Stomach (tissue), 9 donors: ENCODE measurements around the gene BBS9. TPM values are rescaled to one million over a fixed set of nuclear protein-coding genes. Genes with fewer than 3 reads are reported as not detected.

Source experiments
- DNase-seq, 2 donors: peaks; one replicate each; pipeline versions ENCODE4 v3.0.0 to v3.0.0-alpha.2; 2013 to 2019
- H3K27ac ChIP-seq, 5 donors: fragments of 200-600 bp in 4 of 5; sonication (generic) in 4 of 5; one replicate each; pipeline ENCODE4 v1.5.1; 2013 to 2019; ENCODE audit warnings: mild to moderate bottlenecking in 1 of 5, moderate library complexity in 1 of 5
- H3K27me3 ChIP-seq, 3 donors: fragments of 200-600 bp; sonication (generic); one replicate each; pipeline ENCODE4 v1.5.1; 2017 to 2019; ENCODE audit warnings: mixed run types in 1 of 3
- H3K36me3 ChIP-seq, 4 donors: fragments of 200-600 bp; sonication (generic); 1 replicate in 3 of 4; 2 replicates in 1 of 4; pipeline ENCODE4 v1.5.1; 2016 to 2019
- H3K4me1 ChIP-seq, 4 donors: fragments of 200-600 bp; sonication (generic); one replicate each; pipeline ENCODE4 v1.5.1; 2016 to 2019
- H3K4me3 ChIP-seq, 4 donors: fragments of 200-600 bp; sonication (generic) in 3 of 4; one replicate each; pipeline ENCODE4 v1.5.1; 2016 to 2019; ENCODE audit warnings: mild to moderate bottlenecking in 1 of 4
- H3K9me3 ChIP-seq, 4 donors: fragments of 200-600 bp; sonication (generic); one replicate each; pipeline ENCODE4 v1.5.1; 2016 to 2019
- CTCF ChIP-seq, 7 experiments: fragments of 450-650 bp in 4 of 7; fragments of 200-600 bp in 3 of 7; sonication (generic) in 3 of 7; IDR thresholded peaks; one replicate each; pipeline ENCODE4 v1.5.1; 2016 to 2019; ENCODE audit warnings: antibody characterized with exemption in 7 of 7, control low read depth in 2 of 7, mild to moderate bottlenecking in 1 of 7
- EP300 ChIP-seq: sonication (generic); formaldehyde crosslinking; IDR thresholded peaks from one replicate; pipeline ENCODE4 v1.6.1; 2017; ENCODE audit warnings: antibody characterized with exemption
- POLR2A ChIP-seq, 4 donors: fragments of 450-650 bp; IDR thresholded peaks; one replicate each; pipeline ENCODE4 v1.6.1; 2016; ENCODE audit warnings: antibody characterized with exemption in 4 of 4, control low read depth in 2 of 4, mild to moderate bottlenecking in 1 of 4, moderate library complexity in 1 of 4
- POLR2AphosphoS5 ChIP-seq, 3 donors: sonication (generic); formaldehyde crosslinking; IDR thresholded peaks; one replicate each; pipeline ENCODE4 v1.6.1; 2016; ENCODE audit warnings: antibody characterized with exemption in 3 of 3
- WGBS, 5 donors: extraction: QIAGEN DNeasy Blood & Tissue Kit in 3 of 5; methylation state at CpG; one replicate each; pipeline versions ENCODE4 v1.1.5 to v1.1.7; 2013 to 2018; 5-methylcytosine and 5-hydroxymethylcytosine counted together
- intact Hi-C: fragments of 100-400 bp; cut with DNase I; formaldehyde crosslinking; loops from one replicate; pipeline ENCODE4 v1.15.1; 2023; ENCODE audit warnings: low total_unique reads
- polyA plus RNA-seq, 3 donors: library from polyadenylated mRNA; stranded (reverse); fragments of 200-250 nt; gene quantifications; one replicate each; pipeline ENCODE4 v1.2.3, GENCODE V29; 2013
- total RNA-seq, 5 donors: library from RNA; depleted of rRNA; stranded (reverse); fragments of >200 nt; gene quantifications; one replicate each; pipeline versions ENCODE4 v1.1.0 to v1.2.3, GENCODE V29; 2014 to 2016
- donor health status: healthy with polysubstance abuse.
- donor health status: Bipolar disorder and iron deficiency.
- donor health status: healthy.

BBS9 gene
- total and polyA plus RNA-seq, 8 donors: 3.2 to 43.9 (median 5.9) TPM

GRCh38 chr7:33179519-33179918 lies 50.2 kb downstream of the BBS9 start:
- intact Hi-C loops: no loop called here
- no peak overlapping the region for H3K4me3 ChIP-seq
- no peaks in the 10 kb centered on the region for H3K27me3 ChIP-seq
- WGBS, 5 donors: 87 to 99% (median 95%) methylated on average over 2 of the region's 2 CpGs
- TF ChIP-seq POLR2AphosphoS5 (IDR thresholded peaks at IDR 0.05) (no peak), CTCF (IDR thresholded peaks at IDR 0.05) (no peak), POLR2A (IDR thresholded peaks at IDR 0.05) (no peak), EP300 (no peak)
- H3K4me1 ChIP-seq: peaks cover 0 to 9% (median 0%) of the 10 kb centered on the region in 4 donors
- H3K36me3 ChIP-seq: peaks cover 0 to 33% (median 18%) of the 10 kb centered on the region in 4 donors
- H3K27ac ChIP-seq: no peak overlapping the region
- no peak for DNase-seq
- H3K9me3 ChIP-seq: peaks cover 0 to 4% (median 0%) of the 10 kb centered on the region in 4 donors

GRCh38 chr7:33183504-33183903 lies 54.1 kb downstream of the BBS9 start:
- peaks cover 0 to 4% (median 0%) of the 10 kb centered on the region in 4 donors for H3K9me3 ChIP-seq
- 52 to 64% (median 54%) methylated on average over 2 of the region's 2 CpGs for WGBS, 5 donors
- H3K27me3 ChIP-seq: no peaks in the 10 kb centered on the region
- DNase-seq: no peak
- peaks cover 0 to 9% (median 5%) of the 10 kb centered on the region in 4 donors for H3K4me1 ChIP-seq
- no peak overlapping the region for H3K4me3 ChIP-seq
- TF ChIP-seq POLR2AphosphoS5 (IDR thresholded peaks at IDR 0.05) (no peak), CTCF (IDR thresholded peaks at IDR 0.05) (no peak), EP300 (no peak)
- H3K36me3 ChIP-seq: peaks cover 0 to 21% (median 9%) of the 10 kb centered on the region in 4 donors
- intact Hi-C loops: no loop called here
- H3K27ac ChIP-seq: no peak overlapping the region

GRCh38 chr7:33184828-33185227 lies 55.5 kb downstream of the BBS9 start:
- Histone ChIP-seq H3K4me1 (peaks cover 0 to 9% (median 5%) of the 10 kb centered on the region in 4 donors), H3K36me3 (peaks cover 0 to 10% (median 4%) of the 10 kb centered on the region in 4 donors), H3K27ac (no peak overlapping the region), H3K4me3 (no peak overlapping the region), H3K9me3 (no peaks in the 10 kb centered on the region), H3K27me3 (no peaks in the 10 kb centered on the region)
- WGBS, 5 donors: 38 to 82% (median 67%) methylated on average over 1 of the region's 1 CpG
- intact Hi-C loops: no loop called here
- DNase-seq: no peak
- TF ChIP-seq EP300: no peak
- TF ChIP-seq POLR2AphosphoS5 (IDR thresholded peaks at IDR 0.05): no peak
- no peak for TF ChIP-seq POLR2A (IDR thresholded peaks at IDR 0.05)
- TF ChIP-seq CTCF (IDR thresholded peaks at IDR 0.05): no peak

DNA sequence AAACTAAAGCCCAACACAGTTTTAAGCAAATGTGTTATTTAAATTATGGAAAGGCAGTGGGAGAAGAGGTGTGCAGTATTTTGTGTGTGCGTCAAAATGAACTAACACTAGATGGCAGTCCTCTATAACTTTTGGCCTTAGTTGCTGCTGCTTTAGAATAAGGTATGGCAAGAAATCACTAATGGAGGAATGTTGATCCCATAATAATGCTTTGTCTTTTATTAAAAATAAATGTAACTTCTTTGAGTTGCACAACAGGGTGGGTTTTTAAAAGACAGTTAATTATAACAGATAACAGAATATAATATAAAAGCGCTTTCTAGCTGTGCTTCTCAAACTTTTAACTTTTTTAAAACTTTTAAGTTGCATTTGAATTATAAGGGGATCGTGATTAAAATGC lies 56.4 kb downstream of the BBS9 start:
- DNase-seq: peak in 1 of 2 donors; percentile 83
- WGBS, 5 donors: 61 to 67% (median 65%) methylated on average over 3 of the region's 3 CpGs
- Histone ChIP-seq H3K27ac (no peak overlapping the region), H3K4me1 (peaks cover 0 to 14% (median 5%) of the 10 kb centered on the region in 4 donors), H3K36me3 (peaks cover 0 to 5% (median 1%) of the 10 kb centered on the region in 4 donors), H3K4me3 (no peak overlapping the region), H3K27me3 (no peaks in the 10 kb centered on the region), H3K9me3 (no peaks in the 10 kb centered on the region)
- TF ChIP-seq POLR2A (IDR thresholded peaks at IDR 0.05) (no peak), CTCF (IDR thresholded peaks at IDR 0.05) (peak in 5 of 7 experiments; percentile 13 to 51 (median 30))
- intact Hi-C loops: no loop called here
